Lung (tissue), 12 donors: Measurements from ENCODE around the gene POLR3E. TPM values are rescaled to one million over a fixed set of nuclear protein-coding genes. Genes with fewer than 3 reads are reported as not detected.
"Not testable (repeated sequence)": the region's sequence is repeated elsewhere in the genome, so short reads cannot be mapped to it uniquely, and the experiment has no call there.

Source experiments
- ATAC-seq: fragments of 200-7000 bp; cut with Tn5 transposase; one replicate; pipeline ENCODE4 v1.9.1; 2020; ENCODE audit warnings: moderate number of reproducible peaks; ENCODE audit not compliant: insufficient read depth, low FRiP score
- DNase-seq, 3 donors: peaks; one replicate each; pipeline ENCODE4 v3.0.0-alpha.2; 2013 to 2017
- H3K27ac ChIP-seq, 2 donors: one replicate each; pipeline ENCODE4 v1.5.1; 2013; ENCODE audit warnings: mild to moderate bottlenecking in 2 of 2, moderate library complexity in 2 of 2, control low read depth in 1 of 2, inconsistent platforms in 1 of 2, low read depth in 1 of 2, low read length in 1 of 2
- H3K27me3 ChIP-seq, 3 donors: one replicate each; pipeline ENCODE4 v1.5.1; 2013; ENCODE audit warnings: low read length in 2 of 3; ENCODE audit not compliant: control insufficient read depth in 3 of 3, insufficient read depth in 3 of 3
- H3K36me3 ChIP-seq, 4 donors: one replicate each; pipeline ENCODE4 v1.5.1; 2013; ENCODE audit warnings: low read length in 4 of 4, mild to moderate bottlenecking in 1 of 4, moderate library complexity in 1 of 4; ENCODE audit not compliant: control insufficient read depth in 4 of 4, insufficient read depth in 4 of 4
- H3K4me1 ChIP-seq, 5 donors: one replicate each; pipeline ENCODE4 v1.5.1; 2013; ENCODE audit warnings: low read length in 5 of 5, mild to moderate bottlenecking in 2 of 5, moderate library complexity in 1 of 5; ENCODE audit not compliant: control insufficient read depth in 5 of 5, insufficient read depth in 5 of 5
- H3K4me3 ChIP-seq: one replicate; pipeline ENCODE4 v1.5.1; 2013; ENCODE audit warnings: mild to moderate bottlenecking, control low read depth, moderate library complexity
- H3K9ac ChIP-seq, 2 donors: one replicate each; pipeline ENCODE4 v1.5.1; 2013; ENCODE audit warnings: low read length in 2 of 2, control low read depth in 1 of 2; ENCODE audit not compliant: insufficient read depth in 1 of 2
- H3K9me3 ChIP-seq, 4 donors: one replicate each; pipeline ENCODE4 v1.5.1; 2013; ENCODE audit warnings: low read length in 3 of 4, mild to moderate bottlenecking in 1 of 4, moderate library complexity in 1 of 4; ENCODE audit not compliant: control insufficient read depth in 4 of 4, insufficient read depth in 3 of 4
- CTCF ChIP-seq: IDR thresholded peaks from 2 replicates; pipeline ENCODE4 v1.5.1; 2012; ENCODE audit warnings: mild to moderate bottlenecking; ENCODE audit errors: control extremely low read depth, extremely low read depth
- WGBS, 2 donors: extraction: QIAGEN DNeasy Blood & Tissue Kit; methylation state at CpG; one replicate each; pipeline ENCODE4 v1.1.7; 2013; 5-methylcytosine and 5-hydroxymethylcytosine counted together
- polyA plus RNA-seq, 2 donors: library from polyadenylated mRNA; stranded (reverse); fragments of 200-250 nt; gene quantifications; one replicate each; pipeline ENCODE4 v1.2.1, GENCODE V29; 2013
- total RNA-seq, 2 donors: library from RNA; depleted of rRNA in 1 of 2; stranded (reverse); fragments of >200 nt in 1 of 2; gene quantifications; one replicate each; pipeline ENCODE4 v1.2.1, GENCODE V29; 2014 to 2021
- donor health status: control.
- donor health status: control.
- donor health status: Bipolar disorder and iron deficiency.
- donor health status: healthy.
- donor health status: DM: yes; HTN: yes; CAD: no.

POLR3E gene
- total and polyA plus RNA-seq, 4 donors, result 23.2 to 44.3 (median 34.0) TPM

GRCh38 chr16:22347100-22347820, 50.1 kb downstream of the POLR3E start:
- H3K27ac ChIP-seq, result no peak overlapping the region
- WGBS, 2 donors, result 93 to 95% methylated on average over 20 of the region's 20 CpGs
- H3K9me3 ChIP-seq, result no peaks in the 10 kb centered on the region
- DNase-seq (no peak), ATAC-seq (no peak)
- peaks cover 0 to 3% (median 0%) of the 10 kb centered on the region in 5 donors for H3K4me1 ChIP-seq
- no peak for TF ChIP-seq CTCF
- no peak overlapping the region for H3K4me3 ChIP-seq
- no peaks in the 10 kb centered on the region for H3K27me3 ChIP-seq
- no peak overlapping the region for H3K9ac ChIP-seq
- H3K36me3 ChIP-seq, result peaks cover 11 to 35% (median 23%) of the 10 kb centered on the region in 4 donors

DNA sequence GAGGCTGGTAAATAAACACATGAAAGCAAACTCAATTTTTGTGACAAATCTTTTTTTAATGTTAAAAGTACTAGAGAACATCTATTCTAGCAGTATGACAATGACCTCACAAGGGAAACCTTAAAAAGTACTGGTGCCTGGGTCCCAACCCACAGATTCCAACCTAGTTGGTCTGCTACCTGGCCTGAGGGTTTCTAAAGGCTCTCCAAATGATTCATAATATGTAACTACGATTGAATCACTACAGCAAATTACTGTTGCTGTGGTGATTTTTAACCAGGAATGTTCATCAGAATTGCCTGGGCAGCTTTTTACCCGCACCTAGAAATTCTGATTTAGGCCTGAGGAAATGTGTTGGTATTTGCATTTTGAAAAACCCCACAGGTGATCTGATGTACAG, 51.1 kb downstream of the POLR3E start:
- no peak overlapping the region for H3K27ac ChIP-seq
- peaks cover 13 to 35% (median 23%) of the 10 kb centered on the region in 4 donors for H3K36me3 ChIP-seq
- DNase-seq, result no peak
- H3K4me3 ChIP-seq, result no peak overlapping the region
- ATAC-seq, result no peak
- H3K4me1 ChIP-seq, result peaks cover 0 to 5% (median 0%) of the 10 kb centered on the region in 5 donors
- H3K27me3 ChIP-seq, result no peaks in the 10 kb centered on the region
- no peak overlapping the region for H3K9ac ChIP-seq
- no peaks in the 10 kb centered on the region for H3K9me3 ChIP-seq
- no peak for TF ChIP-seq CTCF
- WGBS, 2 donors, result 87 to 97% methylated on average over 2 of the region's 2 CpGs

GRCh38 chr16:22351017-22351416, 53.8 kb downstream of the POLR3E start:
- not testable (repeated sequence) for H3K4me3 ChIP-seq, H3K27me3 ChIP-seq, DNase-seq, H3K9me3 ChIP-seq, H3K27ac ChIP-seq, H3K9ac ChIP-seq, ATAC-seq, H3K4me1 ChIP-seq
- 95 to 99% methylated on average over 6 of the region's 6 CpGs for WGBS, 2 donors
- H3K36me3 ChIP-seq, result peaks cover 15 to 32% (median 24%) of the 10 kb centered on the region in 4 donors

DNA sequence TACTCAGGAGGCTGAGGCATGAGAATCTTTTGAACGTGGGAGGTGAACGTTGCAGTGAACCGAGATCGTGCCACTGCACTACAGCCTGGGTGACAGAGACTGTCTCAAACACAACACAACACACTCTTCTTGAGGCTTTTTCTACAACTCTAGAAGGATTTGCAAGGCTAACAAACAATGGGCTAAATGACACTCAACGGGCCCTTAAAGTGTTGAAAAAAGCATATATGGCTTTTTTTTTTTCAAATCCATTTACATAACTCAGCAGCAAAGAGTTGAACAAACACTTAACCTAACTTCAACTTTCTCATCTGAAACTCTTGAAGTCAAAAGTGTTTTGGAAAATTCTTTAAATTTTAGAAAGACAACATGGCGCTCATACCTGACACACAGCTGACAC, 54.9 kb downstream of the POLR3E start:
- WGBS, 2 donors, result 73 to 95% methylated on average over 6 of the region's 6 CpGs
- Histone ChIP-seq H3K4me3 (no peak overlapping the region), H3K9me3 (no peaks in the 10 kb centered on the region), H3K27ac (no peak overlapping the region), H3K27me3 (no peaks in the 10 kb centered on the region), H3K36me3 (peaks cover 9 to 25% (median 20%) of the 10 kb centered on the region in 4 donors), H3K9ac (no peak overlapping the region), H3K4me1 (peaks cover 0 to 6% (median 0%) of the 10 kb centered on the region in 5 donors)
- ATAC-seq (no peak), DNase-seq (peak in 2 of 3 donors; percentile 31 to 59)
- no peak for TF ChIP-seq CTCF
